GM18907 (cell line): Measurements from ENCODE around the gene SPDYE2.
A peak's percentile ranks its signal among the peaks of the same experiment; 100 is the strongest.
"Not testable (repeated sequence)": the region's sequence is repeated elsewhere in the genome, so short reads cannot be mapped to it uniquely, and the experiment has no call there.

Source experiments
- ATAC-seq: cut with Tn5 transposase; IDR thresholded peaks from one replicate; pipeline ENCODE4 v1.9.1; 2021; ENCODE audit warnings: mild to moderate bottlenecking, moderate library complexity; ENCODE audit not compliant: unreplicated experiment

The SPDYE2 gene

GRCh38 chr7:102602317-102602716 is 51.3 kb downstream of the SPDYE2 start:
- ATAC-seq: not testable (repeated sequence)

- not testable (repeated sequence) for ATAC-seq
Measured at GRCh38 chr7:102604431-102605145, 53.6 kb downstream of the SPDYE2 start.

GRCh38 chr7:102606848-102607247 is 55.8 kb downstream of the SPDYE2 start:
- ATAC-seq: not testable (repeated sequence)

- ATAC-seq: not testable (repeated sequence)
Measured at GRCh38 chr7:102609734-102610133, 58.7 kb downstream of the SPDYE2 start.

- ATAC-seq: not testable (repeated sequence)
Measured at GRCh38 chr7:102610441-102610840, 59.4 kb downstream of the SPDYE2 start.

GRCh38 chr7:102611013-102611674 is 60.1 kb downstream of the SPDYE2 start:
- ATAC-seq: peak; percentile 32

GRCh38 chr7:102611675-102612325 is 60.8 kb downstream of the SPDYE2 start:
- ATAC-seq: not testable (repeated sequence)
